ENCODE results near the gene SRMS. TPM values are rescaled to one million over a fixed set of nuclear protein-coding genes. Genes with fewer than 3 reads are reported as not detected.

Gene SRMS
- total RNA-seq, 2 experiments from 2014 or later: 0.42 TPM; not detected in 1

- H3K79me2 ChIP-seq (ENCODE audit: insufficient read depth, low read depth, low read length): no peaks in the 10 kb centered on the region
- no TSS peak for BruUV-seq (replicated peaks)
- H4K20me1 ChIP-seq (ENCODE audit: insufficient read depth, low read length): no peaks in the 10 kb centered on the region
- DNase-seq (ENCODE audit: low spot score): no peak
- no peak overlapping the region for H3K4me3 ChIP-seq (ENCODE audit: low read depth, low read length, poor library complexity, severe bottlenecking)
- intact Hi-C loops (cut with micrococcal nuclease; ENCODE audit: unreplicated experiment): no loop called here
- ChIA-PET CTCF (ENCODE audit: unreplicated experiment) (no interaction called here), POLR2A (no interaction called here)
- TF ChIP-seq EZH2phosphoT487 (IDR thresholded peaks at IDR 0.05; ENCODE audit: borderline replicate concordance, low read depth, low read length): no peak
- TF ChIP-seq CTCF (conservative IDR thresholded peaks at IDR 0.05; ENCODE audit: low read length): no peak
- no peaks in the 10 kb centered on the region for H3K36me3 ChIP-seq (ENCODE audit: insufficient read depth, low read length)
- no peak overlapping the region for H2AFZ ChIP-seq (ENCODE audit: low read length)
- no peak overlapping the region for H3K27ac ChIP-seq (ENCODE audit: low read depth, low read length, poor library complexity, severe bottlenecking)
- no peaks in the 10 kb centered on the region for H3K9me3 ChIP-seq (ENCODE audit: low read length)
- no peaks in the 10 kb centered on the region for H3K4me1 ChIP-seq (ENCODE audit: insufficient read depth, low read length, poor library complexity, severe bottlenecking)
- no peak overlapping the region for H3K4me2 ChIP-seq (ENCODE audit: low read length)
- no peaks in the 10 kb centered on the region for H3K9me2 ChIP-seq (ENCODE audit: insufficient read depth, low read length)
These were observed 53.0 kb downstream of the SRMS start for GRCh38 chr20:63494420-63495166.

- Histone ChIP-seq H3K27ac (ENCODE audit: low read depth, low read length, poor library complexity, severe bottlenecking) (no peak overlapping the region), H4K20me1 (ENCODE audit: insufficient read depth, low read length) (no peaks in the 10 kb centered on the region), H3K4me3 (ENCODE audit: low read depth, low read length, poor library complexity, severe bottlenecking) (no peak overlapping the region), H3K4me2 (ENCODE audit: low read length) (no peak overlapping the region), H2AFZ (ENCODE audit: low read length) (no peak overlapping the region), H3K9me3 (ENCODE audit: low read length) (no peaks in the 10 kb centered on the region), H3K4me1 (ENCODE audit: insufficient read depth, low read length, poor library complexity, severe bottlenecking) (no peaks in the 10 kb centered on the region), H3K79me2 (ENCODE audit: insufficient read depth, low read depth, low read length) (no peaks in the 10 kb centered on the region), H3K9me2 (ENCODE audit: insufficient read depth, low read length) (no peaks in the 10 kb centered on the region), H3K36me3 (ENCODE audit: insufficient read depth, low read length) (no peaks in the 10 kb centered on the region)
- intact Hi-C loops (cut with micrococcal nuclease; ENCODE audit: unreplicated experiment): no loop called here
- no peak for DNase-seq (ENCODE audit: low spot score)
- TF ChIP-seq CTCF (conservative IDR thresholded peaks at IDR 0.05; ENCODE audit: low read length) (no peak), EZH2phosphoT487 (IDR thresholded peaks at IDR 0.05; ENCODE audit: borderline replicate concordance, low read depth, low read length) (no peak)
- ChIA-PET CTCF (ENCODE audit: unreplicated experiment) (no interaction called here), POLR2A (no interaction called here)
- BruUV-seq (replicated peaks): no TSS peak
These were observed 53.5 kb downstream of the SRMS start for GRCh38 chr20:63494084-63494419.

GRCh38 chr20:63493563-63494020, 54.0 kb downstream of the SRMS start:
- BruUV-seq (replicated peaks): no TSS peak
- H3K4me2 ChIP-seq (ENCODE audit: low read length): no peak overlapping the region
- CTCF ChIA-PET (ENCODE audit: unreplicated experiment): no interaction called here
- H3K9me3 ChIP-seq (ENCODE audit: low read length): no peaks in the 10 kb centered on the region
- H2AFZ ChIP-seq (ENCODE audit: low read length): no peak overlapping the region
- H4K20me1 ChIP-seq (ENCODE audit: insufficient read depth, low read length): no peaks in the 10 kb centered on the region
- no peaks in the 10 kb centered on the region for H3K9me2 ChIP-seq (ENCODE audit: insufficient read depth, low read length)
- H3K36me3 ChIP-seq (ENCODE audit: insufficient read depth, low read length): no peaks in the 10 kb centered on the region
- POLR2A ChIA-PET: no interaction called here
- no peak for TF ChIP-seq EZH2phosphoT487 (IDR thresholded peaks at IDR 0.05; ENCODE audit: borderline replicate concordance, low read depth, low read length)
- H3K27ac ChIP-seq (ENCODE audit: low read depth, low read length, poor library complexity, severe bottlenecking): no peak overlapping the region
- H3K4me3 ChIP-seq (ENCODE audit: low read depth, low read length, poor library complexity, severe bottlenecking): no peak overlapping the region
- intact Hi-C loops (cut with micrococcal nuclease; ENCODE audit: unreplicated experiment): no loop called here
- no peaks in the 10 kb centered on the region for H3K79me2 ChIP-seq (ENCODE audit: insufficient read depth, low read depth, low read length)
- no peak for DNase-seq (ENCODE audit: low spot score)
- no peaks in the 10 kb centered on the region for H3K4me1 ChIP-seq (ENCODE audit: insufficient read depth, low read length, poor library complexity, severe bottlenecking)

Data from OCI-LY7 (cell line).